22Rv1 (cell line): ENCODE measurements around the gene THOC7.

Experiments
- ZFX ChIP-seq: fragments of 450-650 bp; IDR thresholded peaks from 2 replicates; pipeline ENCODE4 v1.6.1; 2017; ENCODE audit warnings: antibody characterized with exemption, borderline replicate concordance
- TF ChIP-seq, protein P1 (sequence below): fragments of 450-650 bp; IDR thresholded peaks from 2 replicates; pipeline ENCODE4 v1.5.1; 2017; ENCODE audit warnings: mild to moderate bottlenecking

DNA sequence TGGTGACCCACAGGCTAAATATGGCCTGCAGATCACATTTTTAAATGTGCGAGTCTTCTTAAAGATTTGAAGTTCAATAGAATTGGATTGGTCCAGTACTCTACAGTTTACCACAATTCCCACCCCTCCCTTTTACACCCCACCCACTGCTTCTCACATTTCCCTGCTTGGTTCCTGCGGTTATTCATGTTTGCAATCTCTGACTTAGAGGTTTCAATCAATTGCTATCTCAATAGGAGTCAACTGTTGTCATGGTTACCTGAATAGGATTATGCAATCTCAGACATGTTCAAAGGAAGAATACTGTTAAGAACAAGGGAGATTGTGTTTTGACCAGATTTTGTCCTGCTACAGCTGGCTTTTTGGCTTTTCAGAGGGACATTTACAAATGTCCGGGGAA lies 49.4 kb downstream of the THOC7 start:
- TF ChIP-seq, protein P1, sequence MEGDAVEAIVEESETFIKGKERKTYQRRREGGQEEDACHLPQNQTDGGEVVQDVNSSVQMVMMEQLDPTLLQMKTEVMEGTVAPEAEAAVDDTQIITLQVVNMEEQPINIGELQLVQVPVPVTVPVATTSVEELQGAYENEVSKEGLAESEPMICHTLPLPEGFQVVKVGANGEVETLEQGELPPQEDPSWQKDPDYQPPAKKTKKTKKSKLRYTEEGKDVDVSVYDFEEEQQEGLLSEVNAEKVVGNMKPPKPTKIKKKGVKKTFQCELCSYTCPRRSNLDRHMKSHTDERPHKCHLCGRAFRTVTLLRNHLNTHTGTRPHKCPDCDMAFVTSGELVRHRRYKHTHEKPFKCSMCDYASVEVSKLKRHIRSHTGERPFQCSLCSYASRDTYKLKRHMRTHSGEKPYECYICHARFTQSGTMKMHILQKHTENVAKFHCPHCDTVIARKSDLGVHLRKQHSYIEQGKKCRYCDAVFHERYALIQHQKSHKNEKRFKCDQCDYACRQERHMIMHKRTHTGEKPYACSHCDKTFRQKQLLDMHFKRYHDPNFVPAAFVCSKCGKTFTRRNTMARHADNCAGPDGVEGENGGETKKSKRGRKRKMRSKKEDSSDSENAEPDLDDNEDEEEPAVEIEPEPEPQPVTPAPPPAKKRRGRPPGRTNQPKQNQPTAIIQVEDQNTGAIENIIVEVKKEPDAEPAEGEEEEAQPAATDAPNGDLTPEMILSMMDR: no peak
- TF ChIP-seq ZFX: no peak
